Measurements from ENCODE around the gene TRPM2. TPM values are rescaled to one million over a fixed set of nuclear protein-coding genes. Genes with fewer than 3 reads are reported as not detected.

TRPM2 gene
- total RNA-seq, 4 donors from 2014 or later: 0.40 to 6.9 (median 2.5) TPM

GRCh38 chr21:44397431-44398031 lies 44.1 kb downstream of the TRPM2 start:
- Histone ChIP-seq H3K4me3 (no peak overlapping the region), H3K9me3 (no peaks in the 10 kb centered on the region), H3K27me3 (peaks cover 0 to 34% (median 0%) of the 10 kb centered on the region in 4 donors), H3K4me1 (no peaks in the 10 kb centered on the region), H3K36me3 (no peaks in the 10 kb centered on the region), H3K27ac (no peak overlapping the region)
- intact Hi-C loops (cut with DNase I): no loop called here
- 73 to 100% methylated on average over 1 to 5 of the region's 22 CpGs for WGBS, 2 donors
- TF ChIP-seq POLR2A (IDR thresholded peaks at IDR 0.05) (no peak), CTCF (IDR thresholded peaks at IDR 0.05) (no peak)
- DNase-seq: no peak

GRCh38 chr21:44398499-44398898 lies 45.1 kb downstream of the TRPM2 start:
- intact Hi-C loops (cut with DNase I): no loop called here
- Histone ChIP-seq H3K27ac (no peak overlapping the region), H3K27me3 (peaks cover 0 to 26% (median 0%) of the 10 kb centered on the region in 4 donors), H3K36me3 (no peaks in the 10 kb centered on the region), H3K4me3 (no peak overlapping the region), H3K9me3 (no peaks in the 10 kb centered on the region), H3K4me1 (no peaks in the 10 kb centered on the region)
- no peak for DNase-seq
- 63 to 70% methylated on average over 6 to 9 of the region's 9 CpGs for WGBS, 2 donors
- no peak for TF ChIP-seq POLR2A (IDR thresholded peaks at IDR 0.05)
- no peak for TF ChIP-seq CTCF (IDR thresholded peaks at IDR 0.05)

- intact Hi-C loops (cut with DNase I): no loop called here
- no peak overlapping the region for H3K27ac ChIP-seq
- H3K27me3 ChIP-seq: peaks cover 0 to 19% (median 0%) of the 10 kb centered on the region in 4 donors
- WGBS, 2 donors: 60 to 80% methylated on average over 1 to 10 of the region's 33 CpGs
- H3K36me3 ChIP-seq: no peaks in the 10 kb centered on the region
- TF ChIP-seq CTCF (IDR thresholded peaks at IDR 0.05) (no peak), POLR2A (IDR thresholded peaks at IDR 0.05) (no peak)
- no peak for DNase-seq
- H3K4me3 ChIP-seq: no peak overlapping the region
- no peaks in the 10 kb centered on the region for H3K9me3 ChIP-seq
- H3K4me1 ChIP-seq: no peaks in the 10 kb centered on the region
These were observed 45.9 kb downstream of the TRPM2 start for GRCh38 chr21:44399151-44399954.

GRCh38 chr21:44399955-44400790 lies 46.8 kb downstream of the TRPM2 start:
- Histone ChIP-seq H3K27ac (no peak overlapping the region), H3K4me3 (no peak overlapping the region), H3K4me1 (no peaks in the 10 kb centered on the region), H3K9me3 (no peaks in the 10 kb centered on the region), H3K36me3 (no peaks in the 10 kb centered on the region), H3K27me3 (peaks cover 0 to 11% (median 0%) of the 10 kb centered on the region in 4 donors)
- 65 to 83% methylated on average over 5 to 7 of the region's 25 CpGs for WGBS, 2 donors
- intact Hi-C loops (cut with DNase I): no loop called here
- TF ChIP-seq POLR2A (IDR thresholded peaks at IDR 0.05): no peak
- no peak for TF ChIP-seq CTCF (IDR thresholded peaks at IDR 0.05)
- DNase-seq: no peak

Measured in esophagus squamous epithelium (tissue), 5 donors.